PC-3 (cell line): ENCODE results near the gene CCAR1. TPM values are rescaled to one million over a fixed set of nuclear protein-coding genes. Genes with fewer than 3 reads are reported as not detected.

Experiments used
- ATAC-seq: fragments of 200-7000 bp; cut with Tn5 transposase; 2 replicates; pipeline ENCODE4 v1.9.1; 2020; ENCODE audit warnings: mild to moderate bottlenecking, moderate library complexity
- BruUV-seq: library from RNA; stranded (reverse); fragments of 400-500 nt; replicated peaks from 2 replicates; lab custom pipeline; 2021; lab: Mats Ljungman, UMichigan
- CTCF ChIA-PET: fragments of 300-600 bp; sonication (Branson Sonifier 250); formaldehyde crosslinking; loops from one replicate; lab custom pipeline; 2022; ENCODE audit warnings: antibody characterized with exemption; lab: Charles Lee
- POLR2A ChIA-PET: fragments of 300-600 bp; sonication (Branson Sonifier 250); formaldehyde crosslinking; loops from one replicate; lab custom pipeline; 2022; ENCODE audit warnings: antibody characterized with exemption; ENCODE audit not compliant: unreplicated experiment; lab: Charles Lee
- DNase-seq: peaks from one replicate; pipeline ENCODE4 v3.0.0-alpha.2; 2015
- H2AFZ ChIP-seq: fragments of 300-600 bp; sonication (generic); 2 replicates; pipeline ENCODE4 v1.6.0; 2016; ENCODE audit warnings: antibody characterized with exemption, low read length
- H3F3A ChIP-seq: fragments of 300-600 bp; sonication (generic); one replicate; pipeline ENCODE4 v1.6.0; 2017; ENCODE audit warnings: antibody characterized with exemption, low read length, control low read depth, mild to moderate bottlenecking; ENCODE audit not compliant: unreplicated experiment
- H3K27ac ChIP-seq: fragments of 300-600 bp; sonication (generic); 2 replicates; pipeline ENCODE4 v1.5.1; 2016; ENCODE audit warnings: mild to moderate bottlenecking, low read length
- H3K27me3 ChIP-seq: fragments of 300-600 bp; sonication (generic); 2 replicates; pipeline ENCODE4 v1.6.1; 2016; ENCODE audit warnings: low read length, mixed read lengths
- H3K36me3 ChIP-seq: fragments of 300-600 bp; sonication (generic); 2 replicates; pipeline ENCODE4 v1.6.1; 2016; ENCODE audit warnings: low read depth, mixed run types, low read length, mixed read lengths
- H3K4me1 ChIP-seq: fragments of 300-600 bp; sonication (generic); 2 replicates; pipeline ENCODE4 v1.5.1; 2016; ENCODE audit warnings: low read length; ENCODE audit not compliant: insufficient read depth
- H3K4me2 ChIP-seq: fragments of 300-600 bp; sonication (generic); 2 replicates; pipeline ENCODE4 v1.6.0; 2016; ENCODE audit warnings: low read length
- H3K4me3 ChIP-seq: fragments of 300-600 bp; sonication (generic); 2 replicates; pipeline ENCODE4 v1.5.1; 2016; ENCODE audit warnings: mild to moderate bottlenecking, low read length, mixed read lengths
- H3K79me2 ChIP-seq: fragments of 300-600 bp; sonication (generic); 2 replicates; pipeline ENCODE4 v1.6.1; 2017; ENCODE audit warnings: low read length, mixed read lengths
- H3K9ac ChIP-seq: fragments of 300-600 bp; sonication (generic); 2 replicates; pipeline ENCODE4 v1.6.0; 2016; ENCODE audit warnings: mild to moderate bottlenecking, low read length
- H3K9me2 ChIP-seq: fragments of 300-600 bp; sonication (generic); replicated peaks from 2 replicates; pipeline ENCODE4 v1.6.1; 2016; ENCODE audit warnings: mixed run types, low read length, mixed read lengths
- H3K9me3 ChIP-seq: fragments of 300-600 bp; sonication (generic); 2 replicates; pipeline ENCODE4 v1.6.1; 2016; ENCODE audit warnings: low read length, mixed read lengths
- H4K20me1 ChIP-seq: fragments of 300-600 bp; sonication (generic); 2 replicates; pipeline ENCODE4 v1.6.1; 2016; ENCODE audit warnings: low read length, mixed read lengths
- CTCF ChIP-seq: fragments of 300-600 bp; sonication (generic); conservative IDR thresholded peaks from 2 replicates; pipeline ENCODE4 v1.5.1; 2017; ENCODE audit warnings: antibody characterized with exemption, low read depth, mild to moderate bottlenecking, low read length
- EZH2 ChIP-seq: fragments of 300-600 bp; sonication (generic); IDR thresholded peaks from one replicate; pipeline ENCODE4 v1.6.1; 2017; ENCODE audit warnings: antibody characterized with exemption, mild to moderate bottlenecking, low read length; ENCODE audit not compliant: unreplicated experiment
- EZH2phosphoT487 ChIP-seq: fragments of 300-600 bp; sonication (generic); IDR thresholded peaks from 2 replicates; pipeline ENCODE4 v1.6.1; 2018; ENCODE audit warnings: mild to moderate bottlenecking, antibody characterized with exemption, low read length, borderline replicate concordance
- intact Hi-C: fragments of 100-400 bp; cut with micrococcal nuclease; formaldehyde crosslinking; loops from 2 replicates; pipeline ENCODE4 v1.9.0; 2023
- total RNA-seq: library from RNA; depleted of rRNA; stranded (reverse); fragments of >200 nt; gene quantifications from 2 replicates; pipeline ENCODE4 v1.2.3, GENCODE V29; 2014

The CCAR1 gene
- total RNA-seq, 1 experiment from 2014 or later, result 92.1 TPM

GRCh38 chr10:68787813-68788212 is 66.8 kb downstream of the CCAR1 start:
- ATAC-seq (no peak), DNase-seq (no peak)
- Histone ChIP-seq H3K4me1 (no peaks in the 10 kb centered on the region), H3F3A (no peaks in the 10 kb centered on the region), H3K9me2 (no peaks in the 10 kb centered on the region), H3K4me2 (no peak overlapping the region), H2AFZ (no peak overlapping the region), H3K9me3 (no peaks in the 10 kb centered on the region), H3K79me2 (no peaks in the 10 kb centered on the region), H4K20me1 (no peaks in the 10 kb centered on the region), H3K27me3 (no peaks in the 10 kb centered on the region), H3K9ac (no peak overlapping the region), H3K36me3 (peaks cover 57% of the 10 kb centered on the region), H3K4me3 (no peak overlapping the region), H3K27ac (no peak overlapping the region)
- ChIA-PET POLR2A (interaction anchor here (0.6 kb wide), 1 partner anchor 40 kb away, joined by 3 read pairs; no protein-coding TSS in a partner anchor), CTCF (interaction anchor here (0.6 kb wide), 1 partner anchor 57 kb away, joined by 3 read pairs; no protein-coding TSS in a partner anchor)
- no TSS peak for BruUV-seq
- no peak for TF ChIP-seq EZH2
- TF ChIP-seq CTCF, result no peak
- no peak for TF ChIP-seq EZH2phosphoT487
- intact Hi-C loops, result no loop called here

DNA sequence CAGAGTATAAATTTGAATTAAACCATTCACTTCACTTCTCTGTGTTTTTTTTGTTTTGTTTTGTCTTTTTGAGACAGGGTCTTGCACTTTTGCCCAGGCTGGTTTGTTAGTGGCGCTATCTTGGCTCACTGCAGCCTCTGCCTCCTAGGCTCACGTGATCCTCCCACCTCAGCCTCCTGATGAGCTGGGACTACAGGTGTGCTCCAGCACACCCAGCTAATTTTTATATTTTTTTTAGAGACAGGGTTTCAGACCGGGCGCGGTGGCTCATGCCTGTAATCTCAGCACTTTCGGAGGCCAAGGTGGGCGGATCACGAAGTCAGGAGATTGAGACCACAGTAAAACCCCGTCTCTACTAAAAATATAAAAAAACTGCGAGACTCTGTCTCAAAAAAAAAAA is 69.4 kb downstream of the CCAR1 start:
- no peaks in the 10 kb centered on the region for H3K4me1 ChIP-seq
- H3K9me2 ChIP-seq, result no peaks in the 10 kb centered on the region
- H3K9ac ChIP-seq, result no peak overlapping the region
- TF ChIP-seq EZH2phosphoT487 (no peak), EZH2 (no peak), CTCF (no peak)
- H4K20me1 ChIP-seq, result no peaks in the 10 kb centered on the region
- no peaks in the 10 kb centered on the region for H3K79me2 ChIP-seq
- ChIA-PET POLR2A (no interaction called here), CTCF (no interaction called here)
- no peak for DNase-seq
- no peak for ATAC-seq
- H3K4me2 ChIP-seq, result no peak overlapping the region
- H3K27me3 ChIP-seq, result no peaks in the 10 kb centered on the region
- intact Hi-C loops, result no loop called here
- H3K27ac ChIP-seq, result no peak overlapping the region
- BruUV-seq, result no TSS peak
- no peaks in the 10 kb centered on the region for H3K9me3 ChIP-seq
- no peak overlapping the region for H3K4me3 ChIP-seq
- peaks cover 59% of the 10 kb centered on the region for H3K36me3 ChIP-seq
- no peaks in the 10 kb centered on the region for H3F3A ChIP-seq
- no peak overlapping the region for H2AFZ ChIP-seq

DNA sequence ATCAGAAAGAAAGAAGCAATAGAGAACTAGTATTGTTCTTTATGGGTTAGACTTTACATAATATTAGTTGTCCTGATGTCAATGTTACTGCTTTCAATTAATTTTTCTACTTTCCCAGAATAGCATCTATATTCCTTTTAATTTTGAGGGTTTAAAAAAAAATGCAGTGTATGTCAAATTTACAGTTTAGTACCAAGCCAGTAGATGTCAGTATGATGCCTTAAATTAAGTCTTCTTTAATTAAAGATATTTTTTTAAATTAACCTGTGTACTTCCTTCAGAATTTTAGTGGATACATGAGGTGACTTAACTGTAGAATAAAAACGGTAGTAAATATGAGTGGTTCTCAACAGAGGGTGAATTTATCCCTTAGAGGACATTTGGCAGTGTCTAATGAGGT is 71.1 kb downstream of the CCAR1 start:
- BruUV-seq, result no TSS peak
- ChIA-PET POLR2A (interaction anchor here (0.6 kb wide), 1 partner anchor 443 kb away, joined by 3 read pairs; no protein-coding TSS in a partner anchor), CTCF (no interaction called here)
- no peaks in the 10 kb centered on the region for H3K79me2 ChIP-seq
- no peaks in the 10 kb centered on the region for H3K9me3 ChIP-seq
- H3K4me1 ChIP-seq, result no peaks in the 10 kb centered on the region
- no peaks in the 10 kb centered on the region for H4K20me1 ChIP-seq
- intact Hi-C loops, result loop anchor here (1.0 kb wide), 2 partner anchors 105 to 109 kb away; partner anchors contain the start of gene DDX50
- no peak overlapping the region for H3K4me2 ChIP-seq
- H3K9ac ChIP-seq, result no peak overlapping the region
- H3K4me3 ChIP-seq, result no peak overlapping the region
- no peaks in the 10 kb centered on the region for H3K27me3 ChIP-seq
- TF ChIP-seq CTCF (peak; percentile 68), EZH2 (no peak)
- H2AFZ ChIP-seq, result no peak overlapping the region
- H3K27ac ChIP-seq, result no peak overlapping the region
- no peaks in the 10 kb centered on the region for H3K9me2 ChIP-seq
- no peaks in the 10 kb centered on the region for H3F3A ChIP-seq
- no peak for ATAC-seq
- peaks cover 49% of the 10 kb centered on the region for H3K36me3 ChIP-seq
- DNase-seq, result peak; percentile 48
